Panc1 (cell line): ENCODE measurements around the gene CYP3A4. TPM values are rescaled to one million over a fixed set of nuclear protein-coding genes. Genes with fewer than 3 reads are reported as not detected.

Source experiments
- ATAC-seq: fragments of 200-7000 bp; cut with Tn5 transposase; 2 replicates; pipeline ENCODE4 v1.9.1; 2020; ENCODE audit warnings: mild to moderate bottlenecking, moderate library complexity
- BruUV-seq: library from RNA; stranded (reverse); fragments of 400-500 nt; replicated peaks from 2 replicates; lab custom pipeline; 2021; lab: Mats Ljungman, UMichigan
- CTCF ChIA-PET: fragments of 300-600 bp; sonication (Branson Sonifier 250); formaldehyde crosslinking; loops from one replicate; lab custom pipeline; 2022; ENCODE audit warnings: antibody characterized with exemption; lab: Charles Lee
- POLR2A ChIA-PET: fragments of 300-600 bp; sonication (Branson Sonifier 250); formaldehyde crosslinking; loops from one replicate; lab custom pipeline; 2022; ENCODE audit warnings: antibody characterized with exemption; lab: Charles Lee
- DNase-seq: peaks from one replicate; pipeline ENCODE4 v3.0.0-alpha.2; 2010; ENCODE audit warnings: low read depth, low spot score
- H3K27ac ChIP-seq: 2 replicates; pipeline ENCODE4 v1.5.1; 2011; ENCODE audit warnings: mild to moderate bottlenecking, low read length, inconsistent platforms
- H3K27me3 ChIP-seq: fragments of 200-500 bp; sonication (Bioruptor generic); 2 replicates; pipeline ENCODE4 v1.6.0; 2014; ENCODE audit warnings: low read length, inconsistent platforms; ENCODE audit not compliant: control insufficient read depth, insufficient read depth
- H3K36me3 ChIP-seq: fragments of 200-500 bp; sonication (Bioruptor generic); 2 replicates; pipeline ENCODE4 v1.5.1; 2014; ENCODE audit warnings: inconsistent platforms, mild to moderate bottlenecking, low read length, moderate library complexity; ENCODE audit not compliant: control insufficient read depth, insufficient read depth
- H3K4me1 ChIP-seq: 2 replicates; pipeline ENCODE4 v1.5.1; 2011; ENCODE audit warnings: inconsistent platforms, mild to moderate bottlenecking, low read length, moderate library complexity; ENCODE audit not compliant: control insufficient read depth, insufficient read depth
- H3K4me3 ChIP-seq, 2 experiments: 2 replicates each; pipeline ENCODE4 v1.5.1; 2011 to 2012; ENCODE audit warnings: low read depth in 2 of 2, low read length in 2 of 2, mild to moderate bottlenecking in 2 of 2, inconsistent platforms in 1 of 2, moderate library complexity in 1 of 2
- H3K9me3 ChIP-seq: fragments of 200-500 bp; sonication (Bioruptor generic); 2 replicates; pipeline ENCODE4 v1.5.1; 2014; ENCODE audit warnings: low read depth, mild to moderate bottlenecking, inconsistent platforms, low read length, moderate library complexity; ENCODE audit not compliant: control insufficient read depth, insufficient read depth
- POLR2AphosphoS5 ChIP-seq: IDR thresholded peaks from 2 replicates; pipeline ENCODE4 v1.6.1; 2012; ENCODE audit warnings: mild to moderate bottlenecking, low read depth, low read length, moderate library complexity
- REST ChIP-seq, 2 experiments: IDR thresholded peaks; 2 replicates each; pipeline ENCODE4 v1.6.1; 2011 to 2012; ENCODE audit warnings: low read depth in 2 of 2, control low read depth in 1 of 2, low read length in 1 of 2, mild to moderate bottlenecking in 1 of 2, moderate library complexity in 1 of 2; ENCODE audit not compliant: insufficient read depth in 1 of 2
- SIN3A ChIP-seq: IDR thresholded peaks from 2 replicates; pipeline ENCODE4 v1.6.1; 2012; ENCODE audit warnings: low read depth, mild to moderate bottlenecking, low read length, moderate library complexity, borderline replicate concordance; ENCODE audit not compliant: insufficient read depth
- TCF7L2 ChIP-seq: IDR thresholded peaks from 2 replicates; pipeline ENCODE4 v1.6.1; 2011; ENCODE audit warnings: mild to moderate bottlenecking, low read depth, low read length, inconsistent platforms
- in situ Hi-C: cut with HindIII; loops from 2 replicates; pipeline ENCODE4 v1.10.0; 2016; ENCODE audit warnings: low sequenced_read_pairs, low pct_unique_long_range_greater_than_20kb
- intact Hi-C: fragments of 100-400 bp; cut with micrococcal nuclease; formaldehyde crosslinking; loops from one replicate; pipeline ENCODE4 v1.10.0; 2022; ENCODE audit not compliant: unreplicated experiment
- total RNA-seq: library from RNA; stranded (reverse); gene quantifications from one replicate; pipeline ENCODE4 v1.2.1, GENCODE V29; 2021; ENCODE audit not compliant: unreplicated experiment
- TF ChIP-seq, protein P1 (sequence below): fragments of 450-650 bp; IDR thresholded peaks from 2 replicates; pipeline ENCODE4 v1.5.1; 2017; ENCODE audit warnings: mild to moderate bottlenecking

The CYP3A4 gene
- total RNA-seq, 1 experiment from 2014 or later = 0.15 TPM

- Histone ChIP-seq H3K4me1 (no peaks in the 10 kb centered on the region), H3K27ac (no peak overlapping the region), H3K4me3 (no peak overlapping the region), H3K27me3 (peaks cover 3% of the 10 kb centered on the region; the same call in 1 of the 2 replicates), H3K9me3 (no peaks in the 10 kb centered on the region), H3K36me3 (no peaks in the 10 kb centered on the region)
- ChIA-PET POLR2A (no interaction called here), CTCF (no interaction called here)
- in situ Hi-C loops = no loop called here
- no TSS peak for BruUV-seq
- intact Hi-C loops = no loop called here
- TF ChIP-seq POLR2AphosphoS5 (no peak), SIN3A (no peak), TCF7L2 (no peak), REST (IDR thresholded peaks at IDR 0.05; ENCODE audit: insufficient read depth in 1 of 2, low read depth in 2 of 2, low read length in 1 of 2) (no peak)
- TF ChIP-seq, protein P1, sequence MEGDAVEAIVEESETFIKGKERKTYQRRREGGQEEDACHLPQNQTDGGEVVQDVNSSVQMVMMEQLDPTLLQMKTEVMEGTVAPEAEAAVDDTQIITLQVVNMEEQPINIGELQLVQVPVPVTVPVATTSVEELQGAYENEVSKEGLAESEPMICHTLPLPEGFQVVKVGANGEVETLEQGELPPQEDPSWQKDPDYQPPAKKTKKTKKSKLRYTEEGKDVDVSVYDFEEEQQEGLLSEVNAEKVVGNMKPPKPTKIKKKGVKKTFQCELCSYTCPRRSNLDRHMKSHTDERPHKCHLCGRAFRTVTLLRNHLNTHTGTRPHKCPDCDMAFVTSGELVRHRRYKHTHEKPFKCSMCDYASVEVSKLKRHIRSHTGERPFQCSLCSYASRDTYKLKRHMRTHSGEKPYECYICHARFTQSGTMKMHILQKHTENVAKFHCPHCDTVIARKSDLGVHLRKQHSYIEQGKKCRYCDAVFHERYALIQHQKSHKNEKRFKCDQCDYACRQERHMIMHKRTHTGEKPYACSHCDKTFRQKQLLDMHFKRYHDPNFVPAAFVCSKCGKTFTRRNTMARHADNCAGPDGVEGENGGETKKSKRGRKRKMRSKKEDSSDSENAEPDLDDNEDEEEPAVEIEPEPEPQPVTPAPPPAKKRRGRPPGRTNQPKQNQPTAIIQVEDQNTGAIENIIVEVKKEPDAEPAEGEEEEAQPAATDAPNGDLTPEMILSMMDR = no peak
- ATAC-seq (no peak), DNase-seq (no peak)
Observed at GRCh38 chr7:99731638-99732374, 52.2 kb downstream of the CYP3A4 start.

- Histone ChIP-seq H3K27me3 (peaks cover 3% of the 10 kb centered on the region; the same call in 1 of the 2 replicates), H3K9me3 (no peaks in the 10 kb centered on the region), H3K4me3 (no peak overlapping the region), H3K4me1 (no peaks in the 10 kb centered on the region), H3K27ac (no peak overlapping the region), H3K36me3 (no peaks in the 10 kb centered on the region)
- in situ Hi-C loops = no loop called here
- ATAC-seq (no peak), DNase-seq (no peak)
- CTCF ChIA-PET = no interaction called here
- POLR2A ChIA-PET = no interaction called here
- no TSS peak for BruUV-seq
- TF ChIP-seq TCF7L2 = no peak
- no peak for TF ChIP-seq REST (IDR thresholded peaks at IDR 0.05; ENCODE audit: insufficient read depth in 1 of 2, low read depth in 2 of 2, low read length in 1 of 2)
- TF ChIP-seq SIN3A = no peak
- no peak for TF ChIP-seq POLR2AphosphoS5
- TF ChIP-seq, protein P1 = no peak
- intact Hi-C loops = no loop called here
Observed at GRCh38 chr7:99730992-99731391, 53.0 kb downstream of the CYP3A4 start.
